SK-N-MC (cell line): ENCODE measurements around the gene PSMC3.

Experiments used
- EZH2 ChIP-seq: fragments of 200-600 bp; sonication (generic); IDR thresholded peaks from one replicate; pipeline ENCODE4 v1.6.1; 2017; ENCODE audit warnings: antibody characterized with exemption
- FOXP2 ChIP-seq: optimal IDR thresholded peaks from 2 replicates; pipeline ENCODE3; 2011; ENCODE audit warnings: mild to moderate bottlenecking, moderate library complexity; ENCODE audit not compliant: insufficient read depth; ENCODE audit errors: extremely low read length, control extremely low read depth
- POLR2AphosphoS5 ChIP-seq: IDR thresholded peaks from 2 replicates; pipeline ENCODE4 v1.6.1; 2012; ENCODE audit warnings: mild to moderate bottlenecking, low read depth, low read length, borderline replicate concordance

DNA sequence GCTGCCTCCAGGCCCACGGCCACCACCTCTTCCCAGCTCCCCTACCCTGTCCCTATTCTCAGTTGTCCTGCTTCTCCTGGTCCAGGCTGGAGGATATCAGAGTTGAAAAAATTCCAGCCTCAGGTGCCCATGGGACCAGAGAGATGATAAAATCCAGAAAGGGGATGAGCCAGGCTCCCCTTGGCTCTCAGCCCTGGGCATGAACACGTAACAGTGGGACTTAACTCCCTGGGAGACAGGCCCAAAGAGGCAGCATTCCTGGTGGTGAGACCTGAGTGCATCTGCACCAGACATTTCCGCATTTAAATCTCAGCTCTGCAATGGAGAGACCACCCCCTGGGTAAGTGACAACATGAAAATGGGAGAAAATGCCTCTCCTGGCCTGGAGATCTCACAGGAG lies 28.2 kb downstream of the PSMC3 start:
- TF ChIP-seq EZH2 (no peak), POLR2AphosphoS5 (no peak), FOXP2 (no peak)
